K562 (cell line): ENCODE measurements around the gene PLEKHA6. TPM values are rescaled to one million over a fixed set of nuclear protein-coding genes. Genes with fewer than 3 reads are reported as not detected.

Source experiments
- ADNP ChIP-seq: fragments of 200-800 bp; sonication (Bioruptor generic); IDR thresholded peaks from 2 replicates; pipeline ENCODE4 v1.6.1; 2016; ENCODE audit warnings: missing genetic modification characterization, missing compliant biosample characterization
- CHD7 ChIP-seq: fragments of 200-600 bp; sonication (generic); IDR thresholded peaks from one replicate; pipeline ENCODE4 v1.6.1; 2012; ENCODE audit warnings: mild to moderate bottlenecking, low read depth, low read length, inconsistent platforms
- ETV6 ChIP-seq, 3 experiments: fragments of 150-350 bp in 1 of 3; sonication (generic) in 1 of 3; formaldehyde crosslinking in 1 of 3; IDR thresholded peaks; 2 replicates each; pipeline versions ENCODE4 v1.6.1 to v1.8.0; 2014 to 2022; ENCODE audit warnings: borderline replicate concordance in 2 of 3, low read depth in 2 of 3, antibody characterized with exemption in 1 of 3, low read length in 1 of 3, mild to moderate bottlenecking in 1 of 3, missing genetic modification reagents in 1 of 3
- FOXP1 ChIP-seq: sonication (generic); formaldehyde crosslinking; IDR thresholded peaks from 2 replicates; pipeline ENCODE4 v1.8.0; 2022; ENCODE audit warnings: mild to moderate bottlenecking, missing genetic modification reagents
- HOMEZ ChIP-seq: fragments of 250-450 bp; sonication (Bioruptor Pico); IDR thresholded peaks from 2 replicates; pipeline ENCODE4 v1.4.0; 2020; ENCODE audit warnings: mild to moderate bottlenecking, moderate library complexity
- IFI16 ChIP-seq: fragments of 250-450 bp; sonication (Bioruptor Pico); IDR thresholded peaks from 2 replicates; pipeline ENCODE4 v2.1.2; 2022; ENCODE audit warnings: mild to moderate bottlenecking, inconsistent platforms
- MCM2 ChIP-seq: fragments of 450-650 bp; IDR thresholded peaks from 2 replicates; pipeline ENCODE4 v1.6.1; 2017; ENCODE audit warnings: low read depth, mild to moderate bottlenecking
- MED1 ChIP-seq: sonication (generic); formaldehyde crosslinking; IDR thresholded peaks from 2 replicates; pipeline ENCODE4 v1.8.1; 2023; ENCODE audit warnings: missing genetic modification reagents, borderline replicate concordance
- RFX1 ChIP-seq: fragments of 450-650 bp; IDR thresholded peaks from 2 replicates; pipeline ENCODE4 v1.6.1; 2016; ENCODE audit warnings: mild to moderate bottlenecking, moderate library complexity
- SETDB1 ChIP-seq: IDR thresholded peaks from one replicate; pipeline ENCODE4 v1.6.1; 2012; ENCODE audit warnings: low read length, control low read depth, inconsistent platforms
- SRF ChIP-seq, 2 experiments: fragments of 250-450, 450-650 bp in 1 of 2; sonication (Bioruptor Pico) in 1 of 2; sonication (generic) in 1 of 2; formaldehyde crosslinking; IDR thresholded peaks; 2 replicates each; pipeline versions ENCODE4 v1.5.0 to v1.5.1; 2020 to 2022; ENCODE audit warnings: mild to moderate bottlenecking in 1 of 2, missing genetic modification reagents in 1 of 2
- TAF1 ChIP-seq: IDR thresholded peaks from 2 replicates; pipeline ENCODE4 v1.6.1; 2011; ENCODE audit warnings: mild to moderate bottlenecking, low read length, moderate library complexity; ENCODE audit not compliant: insufficient read depth, control insufficient read depth, severe bottlenecking; ENCODE audit errors: extremely low read depth
- ZNF217 ChIP-seq: sonication (generic); formaldehyde crosslinking; IDR thresholded peaks from 2 replicates; pipeline ENCODE4 v1.8.0; 2022; ENCODE audit warnings: mild to moderate bottlenecking, missing genetic modification reagents
- polyA plus RNA-seq, 8 experiments: library from polyadenylated mRNA; depleted of rRNA in 4 of 8; stranded (reverse) in 5 of 8; unstranded in 3 of 8; fragments of >200 nt; fragmentation: Nextera tagmentation in 2 of 8; fragmentation: Illumina TruSeq in 1 of 8; extraction: Ambion mirVana in 2 of 8; extraction: Trizol in 1 of 8; gene quantifications; 2 replicates each; pipeline versions ENCODE4 v1.2.1 to v1.2.3, GENCODE V29; 2011 to 2014; ENCODE audit warnings: inconsistent platforms in 1 of 8, missing spikeins in 1 of 8
- total RNA-seq, 7 experiments: library from RNA; depleted of rRNA in 6 of 7; stranded (reverse); fragments of >200 nt in 6 of 7; fragmentation: Illumina TruSeq in 2 of 7; extraction: Trizol in 2 of 7; gene quantifications; 2 replicates each; pipeline versions ENCODE4 v1.2.1 to v1.2.3, GENCODE V29; 2011 to 2021; ENCODE audit warnings: low replicate concordance in 1 of 7
- TF ChIP-seq, protein P1 (sequence below): fragments of 250-450 bp; sonication (Bioruptor Pico); IDR thresholded peaks from 2 replicates; pipeline ENCODE4 v1.5.0; 2020; ENCODE audit warnings: mild to moderate bottlenecking

PLEKHA6 gene
- total and polyA plus RNA-seq, 9 of the 15 experiments (the other 6 are each of a cell fraction or from before 2014, with no cell fraction given): under 0.01 to 0.33 (median 0.01) TPM; not detected in 4

GRCh38 chr1:204320382-204320804 lies 39.3 kb downstream of the PLEKHA6 start (continued):
- no peak for TF ChIP-seq CHD7
- no peak for TF ChIP-seq IFI16
- TF ChIP-seq ETV6 (IDR thresholded peaks at IDR 0.05; ENCODE audit: borderline replicate concordance in 1 of 2, low read depth in 2 of 2, low read length in 1 of 2): no peak
- TF ChIP-seq ETV6 (CRISPR knock-in tag; IDR thresholded peaks at IDR 0.05; ENCODE audit: borderline replicate concordance): no peak
- TF ChIP-seq ZNF217 (CRISPR knock-in tag): no peak
- no peak for TF ChIP-seq MCM2
- TF ChIP-seq SRF (CRISPR knock-in tag; IDR thresholded peaks at IDR 0.05): peak in 1 of 2 experiments; percentile 37; a peak in 1 of 4 replicates
- no peak for TF ChIP-seq TAF1
- TF ChIP-seq, protein P1, sequence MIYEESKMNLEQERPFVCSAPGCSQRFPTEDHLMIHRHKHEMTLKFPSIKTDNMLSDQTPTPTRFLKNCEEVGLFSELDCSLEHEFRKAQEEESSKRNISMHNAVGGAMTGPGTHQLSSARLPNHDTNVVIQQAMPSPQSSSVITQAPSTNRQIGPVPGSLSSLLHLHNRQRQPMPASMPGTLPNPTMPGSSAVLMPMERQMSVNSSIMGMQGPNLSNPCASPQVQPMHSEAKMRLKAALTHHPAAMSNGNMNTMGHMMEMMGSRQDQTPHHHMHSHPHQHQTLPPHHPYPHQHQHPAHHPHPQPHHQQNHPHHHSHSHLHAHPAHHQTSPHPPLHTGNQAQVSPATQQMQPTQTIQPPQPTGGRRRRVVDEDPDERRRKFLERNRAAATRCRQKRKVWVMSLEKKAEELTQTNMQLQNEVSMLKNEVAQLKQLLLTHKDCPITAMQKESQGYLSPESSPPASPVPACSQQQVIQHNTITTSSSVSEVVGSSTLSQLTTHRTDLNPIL (CRISPR knock-in tag): no peak
- TF ChIP-seq FOXP1 (CRISPR knock-in tag): no peak
- TF ChIP-seq SETDB1: no peak
- TF ChIP-seq ADNP (tag): no peak
- TF ChIP-seq MED1: no peak
- TF ChIP-seq RFX1: no peak
- no peak for TF ChIP-seq HOMEZ (CRISPR knock-in tag)
